ENCODE data around the gene HPRT1. TPM values are rescaled to one million over a fixed set of nuclear protein-coding genes. Genes with fewer than 3 reads are reported as not detected.

Gene HPRT1
- 10 to 100 TPM in 1 of 4 donors, 1 to 10 TPM in 3; 5.0 to 12.8 (median 7.2) TPM for total RNA-seq

- peak within 1 kb of the TSS; percentile 67 for H3K4me3 ChIP-seq
- peak; percentile 73 to 83 for DNase-seq (ENCODE audit: low spot score in 2 of 2)
- WGBS, result 48% methylated on average over 70 of the region's 85 CpGs
- H3K9me3 ChIP-seq, result no peaks in the 10 kb centered on the region
- no peak for TF ChIP-seq POLR2AphosphoS5 (IDR thresholded peaks at IDR 0.05)
- TF ChIP-seq POLR2A (IDR thresholded peaks at IDR 0.05), result no peak
- TF ChIP-seq CTCF (IDR thresholded peaks at IDR 0.05), result no peak
- no peak for TF ChIP-seq EP300 (IDR thresholded peaks at IDR 0.05)
- no peaks in the 10 kb centered on the region for H3K36me3 ChIP-seq
- H3K27ac ChIP-seq, result peak within 1 kb of the TSS; percentile 69
- H3K27me3 ChIP-seq, result no peaks in the 10 kb centered on the region
- no peaks in the 10 kb centered on the region for H3K4me1 ChIP-seq
These were observed at the start of gene HPRT1 for GRCh38 chrX:134460005-134460861. Gene HPRT1, plus strand, starts transcription at chrX:134460165. Its CDS starts 147 bp downstream, at chrX:134460312.

- Histone ChIP-seq H3K36me3 (peaks cover 24% of the 10 kb centered on the region), H3K4me3 (no peak overlapping the region), H3K27me3 (no peaks in the 10 kb centered on the region), H3K27ac (no peak overlapping the region), H3K9me3 (no peaks in the 10 kb centered on the region), H3K4me1 (no peaks in the 10 kb centered on the region)
- DNase-seq (ENCODE audit: low spot score in 2 of 2), result no peak
- 81% methylated on average over 5 of the region's 5 CpGs for WGBS
- no peak for TF ChIP-seq POLR2A (IDR thresholded peaks at IDR 0.05)
- no peak for TF ChIP-seq CTCF (IDR thresholded peaks at IDR 0.05)
- TF ChIP-seq POLR2AphosphoS5 (IDR thresholded peaks at IDR 0.05), result no peak
- TF ChIP-seq EP300 (IDR thresholded peaks at IDR 0.05), result no peak
These were observed 43.9 kb upstream of the HPRT1 start for GRCh38 chrX:134416087-134416486.

- no peak for DNase-seq (ENCODE audit: low spot score in 2 of 2)
- no peaks in the 10 kb centered on the region for H3K9me3 ChIP-seq
- H3K36me3 ChIP-seq, result peaks cover 24% of the 10 kb centered on the region
- no peaks in the 10 kb centered on the region for H3K4me1 ChIP-seq
- H3K27me3 ChIP-seq, result no peaks in the 10 kb centered on the region
- 86% methylated on average over 8 of the region's 8 CpGs for WGBS
- H3K27ac ChIP-seq, result no peak overlapping the region
- no peak overlapping the region for H3K4me3 ChIP-seq
- TF ChIP-seq CTCF (IDR thresholded peaks at IDR 0.05) (no peak), POLR2A (IDR thresholded peaks at IDR 0.05) (no peak), EP300 (IDR thresholded peaks at IDR 0.05) (no peak), POLR2AphosphoS5 (IDR thresholded peaks at IDR 0.05) (no peak)
These were observed 41.5 kb upstream of the HPRT1 start for GRCh38 chrX:134418317-134419113.

- H3K27me3 ChIP-seq, result no peaks in the 10 kb centered on the region
- no peak overlapping the region for H3K27ac ChIP-seq
- peaks cover 24% of the 10 kb centered on the region for H3K36me3 ChIP-seq
- TF ChIP-seq CTCF (IDR thresholded peaks at IDR 0.05) (no peak), POLR2A (IDR thresholded peaks at IDR 0.05) (no peak), POLR2AphosphoS5 (IDR thresholded peaks at IDR 0.05) (no peak), EP300 (IDR thresholded peaks at IDR 0.05) (no peak)
- no peaks in the 10 kb centered on the region for H3K9me3 ChIP-seq
- no peak overlapping the region for H3K4me3 ChIP-seq
- no peaks in the 10 kb centered on the region for H3K4me1 ChIP-seq
- 79% methylated on average over 6 of the region's 6 CpGs for WGBS
- DNase-seq (ENCODE audit: low spot score in 2 of 2), result no peak
These were observed 40.2 kb upstream of the HPRT1 start for GRCh38 chrX:134419784-134420183.

GRCh38 chrX:134423606-134424005 lies 36.4 kb upstream of the HPRT1 start:
- no peaks in the 10 kb centered on the region for H3K4me1 ChIP-seq
- no peak for DNase-seq (ENCODE audit: low spot score in 2 of 2)
- H3K27me3 ChIP-seq, result no peaks in the 10 kb centered on the region
- no peak for TF ChIP-seq EP300 (IDR thresholded peaks at IDR 0.05)
- no peak for TF ChIP-seq CTCF (IDR thresholded peaks at IDR 0.05)
- TF ChIP-seq POLR2AphosphoS5 (IDR thresholded peaks at IDR 0.05), result no peak
- TF ChIP-seq POLR2A (IDR thresholded peaks at IDR 0.05), result no peak
- peaks cover 6% of the 10 kb centered on the region for H3K36me3 ChIP-seq
- WGBS, result 59% methylated on average over 5 of the region's 5 CpGs
- no peak overlapping the region for H3K27ac ChIP-seq
- no peak overlapping the region for H3K4me3 ChIP-seq
- no peaks in the 10 kb centered on the region for H3K9me3 ChIP-seq

Data from suprapubic skin (tissue), 4 donors.